H1 (cell line): ENCODE measurements around the gene SCUBE2. TPM values are rescaled to one million over a fixed set of nuclear protein-coding genes. Genes with fewer than 3 reads are reported as not detected.

Source experiments
- CTCF ChIA-PET: fragments of 300-600 bp; sonication (Branson Sonifier 250); formaldehyde crosslinking; loops from one replicate; lab custom pipeline; 2021; ENCODE audit not compliant: partially characterized antibody; lab: Charles Lee
- POLR2A ChIA-PET: fragments of 300-600 bp; sonication (Branson Sonifier 250); formaldehyde crosslinking; loops from one replicate; lab custom pipeline; 2021; ENCODE audit warnings: inconsistent platforms; ENCODE audit not compliant: partially characterized antibody; lab: Charles Lee
- DNase-seq, 2 experiments: peaks; one replicate each; pipeline versions ENCODE4 v3.0.0 to v3.0.0-alpha.2; 2010 to 2022; ENCODE audit warnings: low spot score in 2 of 2, low read depth in 1 of 2, mixed read lengths in 1 of 2
- FAIRE-seq: peaks from 2 replicates; lab custom pipeline; 2011; peaks lifted over from hg19 to GRCh38; lab: Jason Lieb, UNC
- H2AFZ ChIP-seq: 2 replicates; pipeline ENCODE4 v1.8.1; 2012; ENCODE audit warnings: low read length, inconsistent platforms
- H2AK5ac ChIP-seq: 2 replicates; pipeline ENCODE4 v1.6.1; 2013; ENCODE audit warnings: low read depth, low read length
- H2BK120ac ChIP-seq: replicated peaks from 2 replicates; pipeline ENCODE3; 2013; ENCODE audit warnings: low read depth, low read length, inconsistent platforms
- H2BK12ac ChIP-seq: 2 replicates; pipeline ENCODE4 v1.6.1; 2013; ENCODE audit warnings: low read depth, low read length
- H2BK15ac ChIP-seq: 2 replicates; pipeline ENCODE4 v1.6.1; 2013; ENCODE audit warnings: low read length
- H2BK20ac ChIP-seq: 2 replicates; pipeline ENCODE4 v1.6.1; 2013; ENCODE audit warnings: low read length
- H2BK5ac ChIP-seq: 2 replicates; pipeline ENCODE4 v1.6.1; 2013; ENCODE audit warnings: low read depth, low read length
- H3K14ac ChIP-seq: 2 replicates; pipeline ENCODE4 v1.6.1; 2013; ENCODE audit warnings: inconsistent platforms; ENCODE audit not compliant: insufficient read length
- H3K18ac ChIP-seq: 2 replicates; pipeline ENCODE4 v1.6.1; 2013; ENCODE audit warnings: low read length; ENCODE audit errors: extremely low read depth
- H3K23ac ChIP-seq: 2 replicates; pipeline ENCODE4 v1.6.1; 2013; ENCODE audit warnings: inconsistent platforms; ENCODE audit not compliant: insufficient read length
- H3K23me2 ChIP-seq: 2 replicates; pipeline ENCODE4 v1.6.1; 2013; ENCODE audit warnings: low read depth, low read length
- H3K27ac ChIP-seq: 2 replicates; pipeline ENCODE4 v1.6.1; 2011; ENCODE audit warnings: low read depth, low read length, inconsistent platforms
- H3K27me3 ChIP-seq, 4 experiments: replicated peaks in 1 of 4; 1 replicate in 1 of 4; 2 replicates in 3 of 4; pipeline versions ENCODE4 v1.6.1 to v1.8.1; 2011 to 2013; ENCODE audit warnings: low read length in 3 of 4, mild to moderate bottlenecking in 3 of 4, inconsistent platforms in 2 of 4, mixed read lengths in 2 of 4, moderate library complexity in 1 of 4; ENCODE audit not compliant: control insufficient read depth in 3 of 4, insufficient read depth in 3 of 4; ENCODE audit errors: extremely low read depth in 1 of 4
- H3K36me3 ChIP-seq, 4 experiments: 2 replicates each; pipeline versions ENCODE4 v1.6.1 to v1.8.1; 2011 to 2013; ENCODE audit warnings: mild to moderate bottlenecking in 4 of 4, low read length in 3 of 4, moderate library complexity in 2 of 4, control low read depth in 1 of 4, inconsistent platforms in 1 of 4; ENCODE audit not compliant: insufficient read depth in 4 of 4, control insufficient read depth in 2 of 4
- H3K4ac ChIP-seq: replicated peaks from 2 replicates; pipeline ENCODE3; 2013; ENCODE audit warnings: low read length, low read depth, mixed read lengths, inconsistent platforms; ENCODE audit not compliant: insufficient read length
- H3K4me1 ChIP-seq, 4 experiments: replicated peaks in 1 of 4; 1 replicate in 1 of 4; 2 replicates in 3 of 4; pipeline versions ENCODE4 v1.6.1 to v1.8.1; 2011 to 2013; ENCODE audit warnings: low read length in 3 of 4, inconsistent platforms in 2 of 4, mixed read lengths in 1 of 4; ENCODE audit not compliant: insufficient read depth in 4 of 4, control insufficient read depth in 3 of 4
- H3K4me2 ChIP-seq, 2 experiments: 2 replicates each; pipeline versions ENCODE4 v1.6.1 to v1.8.1; 2011 to 2013; ENCODE audit warnings: low read depth in 2 of 2, low read length in 2 of 2, control low read depth in 1 of 2, inconsistent platforms in 1 of 2, mild to moderate bottlenecking in 1 of 2; ENCODE audit not compliant: insufficient read depth in 1 of 2
- H3K4me3 ChIP-seq, 4 experiments: fragments of 200-600, 300-600 bp in 1 of 4; sonication (generic), shearing (Covaris generic), sonication (Bioruptor Twin) in 1 of 4; 2 replicates each; pipeline versions ENCODE4 v1.5.1 to v1.8.1; 2011 to 2016; ENCODE audit warnings: low read length in 4 of 4, low read depth in 3 of 4, control low read depth in 2 of 4, inconsistent platforms in 2 of 4, mild to moderate bottlenecking in 2 of 4, mixed read lengths in 1 of 4, moderate library complexity in 1 of 4; ENCODE audit not compliant: insufficient read depth in 2 of 4; ENCODE audit errors: extremely low read depth in 1 of 4
- H3K56ac ChIP-seq: replicated peaks from 2 replicates; pipeline ENCODE3; 2013; ENCODE audit warnings: low read depth, mild to moderate bottlenecking, mixed read lengths, low read length, inconsistent platforms; ENCODE audit not compliant: insufficient read length
- H3K79me1 ChIP-seq: 2 replicates; pipeline ENCODE4 v1.6.1; 2013; ENCODE audit warnings: low read depth, low read length, control low read depth
- H3K79me2 ChIP-seq, 2 experiments: 2 replicates each; pipeline versions ENCODE4 v1.6.1 to v1.8.1; 2012 to 2013; ENCODE audit warnings: low read length in 2 of 2, mild to moderate bottlenecking in 2 of 2, inconsistent platforms in 1 of 2; ENCODE audit not compliant: insufficient read depth in 2 of 2, control insufficient read depth in 1 of 2
- H3K9ac ChIP-seq, 4 experiments: replicated peaks in 1 of 4; 1 replicate in 1 of 4; 2 replicates in 3 of 4; pipeline versions ENCODE4 v1.6.1 to v1.8.1; 2011 to 2013; ENCODE audit warnings: low read depth in 3 of 4, low read length in 3 of 4, control low read depth in 2 of 4, mild to moderate bottlenecking in 2 of 4, moderate library complexity in 2 of 4, inconsistent platforms in 1 of 4; ENCODE audit errors: extremely low read depth in 1 of 4
- H3K9me3 ChIP-seq, 2 experiments: 2 replicates each; pipeline versions ENCODE4 v1.6.1 to v1.8.1; 2012 to 2013; ENCODE audit warnings: mild to moderate bottlenecking in 2 of 2, moderate library complexity in 2 of 2, control low read depth in 1 of 2, inconsistent platforms in 1 of 2, low read depth in 1 of 2, low read length in 1 of 2, mixed read lengths in 1 of 2; ENCODE audit not compliant: insufficient read depth in 2 of 2
- H4K20me1 ChIP-seq, 2 experiments: replicated peaks in 1 of 2; 2 replicates each; pipeline versions ENCODE3 to v1.8.1; 2011 to 2013; ENCODE audit warnings: inconsistent platforms in 2 of 2, low read length in 2 of 2, mild to moderate bottlenecking in 1 of 2; ENCODE audit not compliant: insufficient read depth in 2 of 2, control insufficient read depth in 1 of 2
- H4K5ac ChIP-seq: 2 replicates; pipeline ENCODE4 v1.6.1; 2013; ENCODE audit warnings: low read length, low read depth, mixed read lengths, inconsistent platforms; ENCODE audit not compliant: insufficient read length
- H4K8ac ChIP-seq: 2 replicates; pipeline ENCODE4 v1.8.0; 2013; ENCODE audit warnings: mild to moderate bottlenecking, moderate library complexity, low read length, inconsistent platforms; ENCODE audit not compliant: insufficient read depth; ENCODE audit errors: extremely low read depth
- H4K91ac ChIP-seq: replicated peaks from 2 replicates; pipeline ENCODE3; 2013; ENCODE audit warnings: low read length, mixed read lengths, inconsistent platforms; ENCODE audit not compliant: insufficient read length
- BACH1 ChIP-seq: IDR thresholded peaks from 2 replicates; pipeline ENCODE4 v1.6.1; 2012; ENCODE audit warnings: low read length, improper control_type of control experiment
- CREB1 ChIP-seq: IDR thresholded peaks from 2 replicates; pipeline ENCODE4 v1.6.1; 2012; ENCODE audit warnings: inconsistent platforms
- JUND ChIP-seq: IDR thresholded peaks from 2 replicates; pipeline ENCODE4 v1.6.1; 2011; ENCODE audit warnings: mild to moderate bottlenecking, improper control_type of control experiment, low read length
- KDM5A ChIP-seq: fragments of 200-600 bp; IDR thresholded peaks from 2 replicates; pipeline ENCODE4 v1.7.1; 2012; ENCODE audit warnings: mild to moderate bottlenecking, low read length, inconsistent platforms, mixed read lengths
- NANOG ChIP-seq: IDR thresholded peaks from 2 replicates; pipeline ENCODE4 v1.6.1; 2011; ENCODE audit warnings: low read length, low read depth, mild to moderate bottlenecking, inconsistent platforms; ENCODE audit not compliant: insufficient read depth, poor library complexity, severe bottlenecking
- PHF8 ChIP-seq: fragments of 200-600 bp; sonication (generic); conservative IDR thresholded peaks from 2 replicates; pipeline ENCODE4 v1.7.1; 2012; ENCODE audit warnings: low read depth, mild to moderate bottlenecking, inconsistent platforms, low read length, moderate library complexity
- POU5F1 ChIP-seq: IDR thresholded peaks from 2 replicates; pipeline ENCODE4 v1.6.1; 2011; ENCODE audit warnings: low read depth, mild to moderate bottlenecking, low read length, moderate library complexity
- SIN3A ChIP-seq, 2 experiments: IDR thresholded peaks in 1 of 2; conservative IDR thresholded peaks in 1 of 2; 2 replicates each; pipeline ENCODE4 v1.6.1; 2011 to 2012; ENCODE audit warnings: low read length in 2 of 2, improper control_type of control experiment in 1 of 2, low read depth in 1 of 2, mild to moderate bottlenecking in 1 of 2
- TAF1 ChIP-seq: IDR thresholded peaks from 2 replicates; pipeline ENCODE4 v1.6.1; 2011; ENCODE audit warnings: mild to moderate bottlenecking, low read depth, low read length
- TCF12 ChIP-seq: IDR thresholded peaks from 2 replicates; pipeline ENCODE4 v1.6.1; 2011; ENCODE audit warnings: low read depth, mild to moderate bottlenecking, low read length
- WGBS, 2 experiments: shearing (Covaris generic) in 1 of 2; methylation state at CpG; one replicate each; pipeline versions ENCODE4 v1.1.6 to v1.1.7; 2013 to 2015; ENCODE audit warnings: low lambda C conversion rate in 2 of 2, mixed read lengths in 2 of 2, inconsistent platforms in 1 of 2, low coverage in 1 of 2, missing lambda C conversion rate in 1 of 2; ENCODE audit not compliant: insufficient replicate concordance in 2 of 2, insufficient coverage in 1 of 2, insufficient read length in 1 of 2; ENCODE audit errors: extremely low coverage in 1 of 2, missing lambda C conversion rate in 1 of 2; 5-methylcytosine and 5-hydroxymethylcytosine counted together
- polyA plus RNA-seq, 7 experiments: library from polyadenylated mRNA; depleted of rRNA in 3 of 7; stranded (reverse) in 5 of 7; unstranded in 2 of 7; fragments of >200 nt in 5 of 7; fragments of 200-250 nt in 2 of 7; gene quantifications; 1 replicate in 5 of 7; 2 replicates in 1 of 7; 4 replicates in 1 of 7; pipeline versions ENCODE4 v1.2.1 to v1.2.3, GENCODE V29; 2011 to 2013; ENCODE audit warnings: missing spikeins in 2 of 7, mixed read lengths in 2 of 7
- total RNA-seq: library from RNA; stranded (reverse); fragmentation: NEBNext Ultra II Directional; extraction: Animal tissue kit (Norgen Biotek cat#: 25700); gene quantifications from 2 replicates; pipeline ENCODE4 v1.2.1, GENCODE V29; 2021
- TF ChIP-seq, protein P1 (sequence below): IDR thresholded peaks from 2 replicates; pipeline ENCODE4 v1.6.1; 2011; ENCODE audit warnings: low read depth, mild to moderate bottlenecking, low read length; ENCODE audit not compliant: insufficient read depth

SCUBE2 gene
- total and polyA plus RNA-seq, 2 of the 8 experiments (the other 6 are each of a cell fraction or from before 2014, with no cell fraction given) = 0.29 to 1.2 TPM

DNA sequence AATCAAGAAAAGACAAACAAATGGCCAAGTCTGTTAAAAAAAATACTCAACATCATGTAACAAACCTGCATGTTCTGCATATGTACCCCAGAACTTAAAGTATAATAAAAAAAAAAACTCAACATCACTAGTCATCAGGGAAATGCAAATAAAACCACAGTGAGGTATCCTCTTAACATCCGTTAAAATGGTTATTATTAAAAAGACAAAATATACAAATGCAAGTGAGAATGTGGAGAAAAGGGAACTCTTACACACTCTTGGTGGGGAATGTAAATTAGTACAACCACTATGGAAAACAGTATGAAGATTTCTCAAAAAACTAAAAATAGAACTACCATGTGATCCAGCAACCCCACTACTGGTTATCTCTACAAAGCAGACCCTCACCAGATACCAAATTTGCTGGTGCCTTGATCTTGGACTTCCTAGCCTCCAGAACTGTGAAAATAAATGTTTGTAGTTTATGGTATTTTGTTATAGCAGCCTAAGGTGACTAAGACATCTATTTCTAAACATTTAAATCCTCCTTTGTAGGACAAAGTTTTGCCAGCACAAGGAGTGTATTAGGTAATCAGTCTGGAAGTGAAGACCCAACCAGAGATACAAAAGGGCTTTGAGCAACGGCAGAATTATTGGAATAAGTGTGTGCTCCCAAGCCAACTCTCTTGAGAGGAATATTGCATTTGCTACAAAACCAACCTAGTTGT is 32.4 kb upstream of the SCUBE2 start:
- H2BK5ac ChIP-seq = no peak overlapping the region
- no peaks in the 10 kb centered on the region for H3K23me2 ChIP-seq
- DNase-seq (no peak), FAIRE-seq (no peak)
- CTCF ChIA-PET = interaction anchor here (0.5 to 13.0 kb wide), 8 partner anchors 14 to 411 kb away, joined by 3 to 103 read pairs (median 4); no protein-coding TSS in a partner anchor
- H3K4ac ChIP-seq = no peak overlapping the region
- H3K4me1 ChIP-seq = peaks cover 4 to 9% (median 5%) of the 10 kb centered on the region in 4 experiments; a peak in 5 of 7 replicates
- no peak overlapping the region for H2BK20ac ChIP-seq
- no peaks in the 10 kb centered on the region for H3K79me2 ChIP-seq
- no peak overlapping the region for H2BK12ac ChIP-seq
- no peak overlapping the region for H3K27ac ChIP-seq
- H2BK15ac ChIP-seq = no peak overlapping the region
- no peak overlapping the region for H3K14ac ChIP-seq
- H3K27me3 ChIP-seq = no peaks in the 10 kb centered on the region
- no peak overlapping the region for H3K23ac ChIP-seq
- H3K9me3 ChIP-seq = no peaks in the 10 kb centered on the region
- H4K5ac ChIP-seq = no peak overlapping the region
- H3K56ac ChIP-seq = no peak overlapping the region
- no peak overlapping the region for H2AFZ ChIP-seq
- no peak overlapping the region for H2AK5ac ChIP-seq
- H3K18ac ChIP-seq = no peak overlapping the region
- no peak overlapping the region for H4K8ac ChIP-seq
- WGBS, 2 experiments = 88% methylated on average over 2 of the region's 2 CpGs; no CpG with 5 or more reads in 1 of the 2 experiments
- no peak overlapping the region for H2BK120ac ChIP-seq
- H4K20me1 ChIP-seq = no peaks in the 10 kb centered on the region
- no peak overlapping the region for H3K9ac ChIP-seq
- no peak overlapping the region for H4K91ac ChIP-seq
- no peak overlapping the region for H3K4me3 ChIP-seq
- H3K79me1 ChIP-seq = no peaks in the 10 kb centered on the region
- POLR2A ChIA-PET = interaction anchor here (0.8 kb wide), 1 partner anchor 340 kb away, joined by 4 read pairs; no protein-coding TSS in a partner anchor
- H3K4me2 ChIP-seq = no peak overlapping the region
- H3K36me3 ChIP-seq = no peaks in the 10 kb centered on the region
- TF ChIP-seq TAF1 (no peak), PHF8 (no peak), NANOG (no peak), TCF12 (no peak), BACH1 (no peak), POU5F1 (no peak), KDM5A (no peak), JUND (no peak), CREB1 (no peak), SIN3A (conservative IDR thresholded peaks at IDR 0.05 in 1 of 2, IDR thresholded peaks at IDR 0.05 in 1 of 2; ENCODE audit: low read depth in 1 of 2, low read length in 2 of 2) (no peak)
- TF ChIP-seq, protein P1, sequence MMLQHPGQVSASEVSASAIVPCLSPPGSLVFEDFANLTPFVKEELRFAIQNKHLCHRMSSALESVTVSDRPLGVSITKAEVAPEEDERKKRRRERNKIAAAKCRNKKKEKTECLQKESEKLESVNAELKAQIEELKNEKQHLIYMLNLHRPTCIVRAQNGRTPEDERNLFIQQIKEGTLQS = no peak
